ENCODE results near the gene SH2D4B. TPM values are rescaled to one million over a fixed set of nuclear protein-coding genes. Genes with fewer than 3 reads are reported as not detected.

Gene SH2D4B
- total RNA-seq, 1 donor from 2014 or later: not detected

GRCh38 chr10:80554050-80554449 is 16.3 kb downstream of the SH2D4B start:
- Histone ChIP-seq H3K4me1 (no peaks in the 10 kb centered on the region), H3K36me3 (no peaks in the 10 kb centered on the region), H3K9me3 (no peaks in the 10 kb centered on the region), H3K4me3 (no peak overlapping the region), H3K27me3 (no peaks in the 10 kb centered on the region), H3K27ac (no peak overlapping the region)
- intact Hi-C loops (cut with DNase I): no loop called here
- DNase-seq (ENCODE audit: extremely low spot score in 2 of 2): no peak
- no peak for TF ChIP-seq CTCF (IDR thresholded peaks at IDR 0.05)
- TF ChIP-seq POLR2AphosphoS5 (IDR thresholded peaks at IDR 0.05; ENCODE audit: insufficient read depth in 1 of 2, low read depth in 1 of 2): no peak
- TF ChIP-seq POLR2A (IDR thresholded peaks at IDR 0.05): no peak

GRCh38 chr10:80555415-80555814 is 17.7 kb downstream of the SH2D4B start:
- Histone ChIP-seq H3K9me3 (no peaks in the 10 kb centered on the region), H3K4me3 (no peak overlapping the region), H3K4me1 (no peaks in the 10 kb centered on the region), H3K27me3 (no peaks in the 10 kb centered on the region), H3K27ac (no peak overlapping the region), H3K36me3 (no peaks in the 10 kb centered on the region)
- intact Hi-C loops (cut with DNase I): no loop called here
- TF ChIP-seq POLR2AphosphoS5 (IDR thresholded peaks at IDR 0.05; ENCODE audit: insufficient read depth in 1 of 2, low read depth in 1 of 2): no peak
- TF ChIP-seq CTCF (IDR thresholded peaks at IDR 0.05): no peak
- DNase-seq (ENCODE audit: extremely low spot score in 2 of 2): no peak

- H3K27me3 ChIP-seq: no peaks in the 10 kb centered on the region
- DNase-seq (ENCODE audit: extremely low spot score in 2 of 2): no peak
- no peaks in the 10 kb centered on the region for H3K36me3 ChIP-seq
- no peaks in the 10 kb centered on the region for H3K4me1 ChIP-seq
- no peak overlapping the region for H3K4me3 ChIP-seq
- H3K27ac ChIP-seq: no peak overlapping the region
- no peak for TF ChIP-seq POLR2A (IDR thresholded peaks at IDR 0.05)
- no peak for TF ChIP-seq CTCF (IDR thresholded peaks at IDR 0.05)
- TF ChIP-seq POLR2AphosphoS5 (IDR thresholded peaks at IDR 0.05; ENCODE audit: insufficient read depth in 1 of 2, low read depth in 1 of 2): no peak
- no peaks in the 10 kb centered on the region for H3K9me3 ChIP-seq
- intact Hi-C loops (cut with DNase I): no loop called here
These were observed 24.2 kb downstream of the SH2D4B start for GRCh38 chr10:80561950-80562349.

- H3K27ac ChIP-seq: no peak overlapping the region
- H3K36me3 ChIP-seq: no peaks in the 10 kb centered on the region
- DNase-seq (ENCODE audit: extremely low spot score in 2 of 2): peak in 1 of 2 donors; percentile 52
- TF ChIP-seq POLR2AphosphoS5 (IDR thresholded peaks at IDR 0.05; ENCODE audit: insufficient read depth in 1 of 2, low read depth in 1 of 2): no peak
- no peak for TF ChIP-seq POLR2A (IDR thresholded peaks at IDR 0.05)
- no peak for TF ChIP-seq CTCF (IDR thresholded peaks at IDR 0.05)
- no peak overlapping the region for H3K4me3 ChIP-seq
- intact Hi-C loops (cut with DNase I): no loop called here
- H3K4me1 ChIP-seq: no peaks in the 10 kb centered on the region
- no peaks in the 10 kb centered on the region for H3K9me3 ChIP-seq
- no peaks in the 10 kb centered on the region for H3K27me3 ChIP-seq
These were observed 29.6 kb downstream of the SH2D4B start for GRCh38 chr10:80567292-80567691.

- Histone ChIP-seq H3K4me1 (no peaks in the 10 kb centered on the region), H3K27me3 (no peaks in the 10 kb centered on the region), H3K9me3 (no peaks in the 10 kb centered on the region), H3K36me3 (no peaks in the 10 kb centered on the region), H3K27ac (no peak overlapping the region), H3K4me3 (no peak overlapping the region)
- no peak for TF ChIP-seq CTCF (IDR thresholded peaks at IDR 0.05)
- intact Hi-C loops (cut with DNase I): no loop called here
- DNase-seq (ENCODE audit: extremely low spot score in 2 of 2): no peak
These were observed 31.6 kb downstream of the SH2D4B start for GRCh38 chr10:80569131-80569895.
